ENCODE data around the gene SH3BP2.

Gene SH3BP2

DNA sequence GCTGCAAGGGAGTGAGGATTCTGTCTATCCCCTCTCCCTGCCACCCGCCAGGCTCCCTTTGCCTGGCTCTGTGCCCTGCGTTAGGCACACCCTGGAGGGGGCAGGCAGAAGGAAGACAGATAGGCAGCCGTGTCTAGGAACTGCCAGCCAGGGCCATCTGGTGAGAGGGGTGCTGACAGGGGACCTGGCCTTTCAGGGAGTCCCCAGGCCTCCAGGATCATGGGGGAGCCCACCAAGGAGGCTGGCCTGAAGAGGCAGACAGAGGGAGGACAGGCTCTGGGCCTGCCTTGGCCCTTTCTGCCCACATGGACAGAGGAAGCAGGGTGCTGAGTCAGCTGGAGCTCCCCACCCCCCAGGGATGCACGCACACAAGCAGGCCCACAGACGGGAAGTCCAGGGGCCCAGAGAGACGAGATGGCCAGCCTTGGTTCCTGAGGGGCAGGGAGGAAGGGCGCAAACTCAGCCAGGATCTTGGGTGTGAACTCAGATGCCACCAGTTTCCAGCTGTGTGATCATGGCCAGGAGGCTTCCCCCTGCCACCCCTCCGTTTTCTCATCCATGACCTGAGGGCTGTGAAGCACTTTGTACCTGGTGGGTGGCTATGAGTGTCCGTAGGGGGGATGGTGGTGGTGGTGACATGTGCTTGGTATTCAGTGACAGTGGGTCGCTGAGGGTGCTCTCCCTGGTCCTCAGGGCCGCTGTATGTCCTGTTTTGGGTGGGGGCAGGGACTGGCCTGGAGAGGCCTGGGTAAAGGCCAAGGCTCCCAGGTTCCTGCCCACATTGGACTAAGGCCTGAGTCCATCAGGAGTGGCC lies 1.8 kb downstream of the SH3BP2 start (continued):
- TF ChIP-seq, protein P1, sequence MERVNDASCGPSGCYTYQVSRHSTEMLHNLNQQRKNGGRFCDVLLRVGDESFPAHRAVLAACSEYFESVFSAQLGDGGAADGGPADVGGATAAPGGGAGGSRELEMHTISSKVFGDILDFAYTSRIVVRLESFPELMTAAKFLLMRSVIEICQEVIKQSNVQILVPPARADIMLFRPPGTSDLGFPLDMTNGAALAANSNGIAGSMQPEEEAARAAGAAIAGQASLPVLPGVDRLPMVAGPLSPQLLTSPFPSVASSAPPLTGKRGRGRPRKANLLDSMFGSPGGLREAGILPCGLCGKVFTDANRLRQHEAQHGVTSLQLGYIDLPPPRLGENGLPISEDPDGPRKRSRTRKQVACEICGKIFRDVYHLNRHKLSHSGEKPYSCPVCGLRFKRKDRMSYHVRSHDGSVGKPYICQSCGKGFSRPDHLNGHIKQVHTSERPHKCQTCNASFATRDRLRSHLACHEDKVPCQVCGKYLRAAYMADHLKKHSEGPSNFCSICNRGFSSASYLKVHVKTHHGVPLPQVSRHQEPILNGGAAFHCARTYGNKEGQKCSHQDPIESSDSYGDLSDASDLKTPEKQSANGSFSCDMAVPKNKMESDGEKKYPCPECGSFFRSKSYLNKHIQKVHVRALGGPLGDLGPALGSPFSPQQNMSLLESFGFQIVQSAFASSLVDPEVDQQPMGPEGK (CRISPR knock-in tag; IDR thresholded peaks at IDR 0.05; ENCODE audit: borderline replicate concordance), result no peak
- no peak for TF ChIP-seq CSDC2 (CRISPR knock-in tag; IDR thresholded peaks at IDR 0.05)

DNA sequence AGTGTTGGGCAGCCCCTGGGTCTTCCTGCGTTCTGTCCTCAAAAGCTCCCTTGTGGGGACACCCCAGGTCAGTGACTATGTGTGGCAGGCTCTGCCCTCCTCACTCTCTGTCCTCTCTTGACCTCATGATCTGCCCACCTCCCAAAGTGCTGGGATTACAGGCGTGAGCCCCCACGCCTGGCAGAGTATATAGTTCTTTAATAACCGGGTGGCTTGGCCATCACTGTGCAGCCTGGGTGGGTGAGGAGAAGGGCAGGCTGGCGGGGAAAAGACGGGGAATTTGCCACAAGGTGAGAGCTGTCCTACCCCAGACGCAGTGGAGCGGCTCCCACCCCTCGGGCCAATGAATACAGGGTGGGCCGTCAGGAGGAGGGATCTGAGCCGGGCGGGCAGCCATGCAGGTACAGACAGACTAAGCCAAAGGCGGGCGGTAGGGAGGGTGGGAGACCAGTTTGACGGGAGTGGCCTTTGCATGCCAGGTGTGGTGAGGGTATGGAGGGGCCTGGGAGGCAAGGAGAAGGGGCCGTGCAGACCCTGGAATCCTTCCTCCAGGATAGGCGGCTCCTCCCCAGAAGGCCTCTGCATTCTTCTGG lies 2.5 kb downstream of the SH3BP2 start:
- no peak for ATAC-seq

DNA sequence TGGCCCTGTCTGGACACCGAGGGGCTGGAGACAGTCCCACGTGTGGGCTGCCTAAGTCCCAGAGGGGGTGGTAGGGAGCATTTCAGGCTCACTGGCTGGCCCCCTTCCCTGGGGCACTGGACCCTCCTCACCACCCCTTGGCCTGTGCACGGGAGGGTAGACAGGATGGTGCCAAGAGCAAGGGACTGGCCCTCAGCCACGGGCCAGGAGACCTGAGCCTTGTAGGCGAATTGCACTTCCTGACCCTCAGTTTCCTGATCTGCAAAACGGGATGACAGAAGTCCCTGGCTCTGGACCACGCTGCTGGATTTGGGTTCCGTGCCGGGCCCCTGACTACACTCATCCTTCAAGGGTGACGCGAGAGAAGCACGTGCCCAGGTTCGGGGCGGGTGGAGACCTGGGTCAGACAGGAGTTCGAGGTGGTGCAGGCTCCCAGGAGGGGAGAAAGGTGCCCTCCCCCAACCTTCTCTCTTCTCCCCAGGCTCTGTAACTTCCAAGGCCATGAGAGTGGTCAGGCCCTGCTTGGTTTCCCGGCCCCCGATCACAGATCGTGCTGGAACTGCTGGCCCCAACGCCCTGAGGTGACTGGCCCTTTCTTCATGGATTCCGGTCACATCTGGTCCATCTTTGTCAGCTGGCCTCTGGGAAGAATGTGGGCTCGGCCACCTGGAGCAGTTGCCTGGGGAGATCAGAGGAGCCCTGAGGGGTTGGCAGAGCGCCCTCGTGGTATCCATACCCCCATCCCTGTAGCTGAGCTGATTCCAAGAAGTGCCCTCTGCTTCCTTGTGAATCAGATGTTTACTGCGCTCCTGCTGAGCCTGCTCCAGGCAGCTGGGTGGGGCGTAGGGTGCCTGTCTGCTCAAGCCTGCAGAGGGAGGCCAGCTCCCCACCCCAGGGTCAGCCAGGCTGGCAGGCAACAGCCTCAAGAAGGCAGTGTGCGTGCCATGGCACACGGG lies 3.3 kb downstream of the SH3BP2 start:
- ATAC-seq, result peak; percentile 2; the same call in 2 of the 3 replicates
- TF ChIP-seq, protein P2, sequence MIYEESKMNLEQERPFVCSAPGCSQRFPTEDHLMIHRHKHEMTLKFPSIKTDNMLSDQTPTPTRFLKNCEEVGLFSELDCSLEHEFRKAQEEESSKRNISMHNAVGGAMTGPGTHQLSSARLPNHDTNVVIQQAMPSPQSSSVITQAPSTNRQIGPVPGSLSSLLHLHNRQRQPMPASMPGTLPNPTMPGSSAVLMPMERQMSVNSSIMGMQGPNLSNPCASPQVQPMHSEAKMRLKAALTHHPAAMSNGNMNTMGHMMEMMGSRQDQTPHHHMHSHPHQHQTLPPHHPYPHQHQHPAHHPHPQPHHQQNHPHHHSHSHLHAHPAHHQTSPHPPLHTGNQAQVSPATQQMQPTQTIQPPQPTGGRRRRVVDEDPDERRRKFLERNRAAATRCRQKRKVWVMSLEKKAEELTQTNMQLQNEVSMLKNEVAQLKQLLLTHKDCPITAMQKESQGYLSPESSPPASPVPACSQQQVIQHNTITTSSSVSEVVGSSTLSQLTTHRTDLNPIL (CRISPR knock-in tag; IDR thresholded peaks at IDR 0.05; ENCODE audit: low read depth), result no peak
- TF ChIP-seq OSR1 (CRISPR knock-in tag; IDR thresholded peaks at IDR 0.05) (no peak), ZC3H10 (CRISPR knock-in tag; IDR thresholded peaks at IDR 0.05) (no peak), ISL1 (CRISPR knock-in tag; IDR thresholded peaks at IDR 0.05) (no peak), ESRRG (CRISPR knock-in tag; IDR thresholded peaks at IDR 0.05) (no peak), ZNF8 (CRISPR knock-in tag; IDR thresholded peaks at IDR 0.05) (no peak), RARB (CRISPR knock-in tag; IDR thresholded peaks at IDR 0.05) (no peak), ARNTL (CRISPR knock-in tag; IDR thresholded peaks at IDR 0.05; ENCODE audit: borderline replicate concordance, low read depth) (no peak), ZNF565 (CRISPR knock-in tag; conservative IDR thresholded peaks at IDR 0.05; ENCODE audit: low read depth) (no peak), SNAI2 (CRISPR knock-in tag; IDR thresholded peaks at IDR 0.05) (no peak)

More for the DNA sequence above, 2.5 kb downstream of the SH3BP2 start:
- TF ChIP-seq ARNTL (CRISPR knock-in tag; IDR thresholded peaks at IDR 0.05; ENCODE audit: borderline replicate concordance, low read depth) (no peak), ESRRG (CRISPR knock-in tag; IDR thresholded peaks at IDR 0.05) (no peak), RARB (CRISPR knock-in tag; IDR thresholded peaks at IDR 0.05) (no peak), BACH2 (CRISPR knock-in tag; IDR thresholded peaks at IDR 0.05; ENCODE audit: borderline replicate concordance) (no peak), CSDC2 (CRISPR knock-in tag; IDR thresholded peaks at IDR 0.05) (no peak), SNAI2 (CRISPR knock-in tag; IDR thresholded peaks at IDR 0.05) (no peak), ZFP3 (CRISPR knock-in tag; IDR thresholded peaks at IDR 0.05) (no peak), TOX (CRISPR knock-in tag; IDR thresholded peaks at IDR 0.05; ENCODE audit: borderline replicate concordance) (no peak), PPARA (CRISPR knock-in tag; IDR thresholded peaks at IDR 0.05; ENCODE audit: borderline replicate concordance) (no peak), GLIS3 (CRISPR knock-in tag; IDR thresholded peaks at IDR 0.05) (no peak), ZNF8 (CRISPR knock-in tag; IDR thresholded peaks at IDR 0.05) (no peak), ZFP30 (CRISPR knock-in tag; IDR thresholded peaks at IDR 0.05) (no peak), TCF4 (CRISPR knock-in tag; IDR thresholded peaks at IDR 0.05; ENCODE audit: borderline replicate concordance) (no peak), ZNF565 (CRISPR knock-in tag; conservative IDR thresholded peaks at IDR 0.05; ENCODE audit: low read depth) (no peak)
- TF ChIP-seq, protein P3, sequence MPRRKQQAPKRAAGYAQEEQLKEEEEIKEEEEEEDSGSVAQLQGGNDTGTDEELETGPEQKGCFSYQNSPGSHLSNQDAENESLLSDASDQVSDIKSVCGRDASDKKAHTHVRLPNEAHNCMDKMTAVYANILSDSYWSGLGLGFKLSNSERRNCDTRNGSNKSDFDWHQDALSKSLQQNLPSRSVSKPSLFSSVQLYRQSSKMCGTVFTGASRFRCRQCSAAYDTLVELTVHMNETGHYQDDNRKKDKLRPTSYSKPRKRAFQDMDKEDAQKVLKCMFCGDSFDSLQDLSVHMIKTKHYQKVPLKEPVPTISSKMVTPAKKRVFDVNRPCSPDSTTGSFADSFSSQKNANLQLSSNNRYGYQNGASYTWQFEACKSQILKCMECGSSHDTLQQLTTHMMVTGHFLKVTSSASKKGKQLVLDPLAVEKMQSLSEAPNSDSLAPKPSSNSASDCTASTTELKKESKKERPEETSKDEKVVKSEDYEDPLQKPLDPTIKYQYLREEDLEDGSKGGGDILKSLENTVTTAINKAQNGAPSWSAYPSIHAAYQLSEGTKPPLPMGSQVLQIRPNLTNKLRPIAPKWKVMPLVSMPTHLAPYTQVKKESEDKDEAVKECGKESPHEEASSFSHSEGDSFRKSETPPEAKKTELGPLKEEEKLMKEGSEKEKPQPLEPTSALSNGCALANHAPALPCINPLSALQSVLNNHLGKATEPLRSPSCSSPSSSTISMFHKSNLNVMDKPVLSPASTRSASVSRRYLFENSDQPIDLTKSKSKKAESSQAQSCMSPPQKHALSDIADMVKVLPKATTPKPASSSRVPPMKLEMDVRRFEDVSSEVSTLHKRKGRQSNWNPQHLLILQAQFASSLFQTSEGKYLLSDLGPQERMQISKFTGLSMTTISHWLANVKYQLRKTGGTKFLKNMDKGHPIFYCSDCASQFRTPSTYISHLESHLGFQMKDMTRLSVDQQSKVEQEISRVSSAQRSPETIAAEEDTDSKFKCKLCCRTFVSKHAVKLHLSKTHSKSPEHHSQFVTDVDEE (CRISPR knock-in tag; IDR thresholded peaks at IDR 0.05), result no peak
- TF ChIP-seq, protein P4, sequence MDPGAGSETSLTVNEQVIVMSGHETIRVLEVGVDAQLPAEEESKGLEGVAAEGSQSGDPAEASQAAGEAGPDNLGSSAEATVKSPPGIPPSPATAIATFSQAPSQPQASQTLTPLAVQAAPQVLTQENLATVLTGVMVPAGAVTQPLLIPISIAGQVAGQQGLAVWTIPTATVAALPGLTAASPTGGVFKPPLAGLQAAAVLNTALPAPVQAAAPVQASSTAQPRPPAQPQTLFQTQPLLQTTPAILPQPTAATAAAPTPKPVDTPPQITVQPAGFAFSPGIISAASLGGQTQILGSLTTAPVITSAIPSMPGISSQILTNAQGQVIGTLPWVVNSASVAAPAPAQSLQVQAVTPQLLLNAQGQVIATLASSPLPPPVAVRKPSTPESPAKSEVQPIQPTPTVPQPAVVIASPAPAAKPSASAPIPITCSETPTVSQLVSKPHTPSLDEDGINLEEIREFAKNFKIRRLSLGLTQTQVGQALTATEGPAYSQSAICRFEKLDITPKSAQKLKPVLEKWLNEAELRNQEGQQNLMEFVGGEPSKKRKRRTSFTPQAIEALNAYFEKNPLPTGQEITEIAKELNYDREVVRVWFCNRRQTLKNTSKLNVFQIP (CRISPR knock-in tag; IDR thresholded peaks at IDR 0.05; ENCODE audit: borderline replicate concordance, low read depth), result no peak
- TF ChIP-seq, protein P1 (CRISPR knock-in tag; IDR thresholded peaks at IDR 0.05; ENCODE audit: borderline replicate concordance), result no peak
- TF ChIP-seq, protein P5, sequence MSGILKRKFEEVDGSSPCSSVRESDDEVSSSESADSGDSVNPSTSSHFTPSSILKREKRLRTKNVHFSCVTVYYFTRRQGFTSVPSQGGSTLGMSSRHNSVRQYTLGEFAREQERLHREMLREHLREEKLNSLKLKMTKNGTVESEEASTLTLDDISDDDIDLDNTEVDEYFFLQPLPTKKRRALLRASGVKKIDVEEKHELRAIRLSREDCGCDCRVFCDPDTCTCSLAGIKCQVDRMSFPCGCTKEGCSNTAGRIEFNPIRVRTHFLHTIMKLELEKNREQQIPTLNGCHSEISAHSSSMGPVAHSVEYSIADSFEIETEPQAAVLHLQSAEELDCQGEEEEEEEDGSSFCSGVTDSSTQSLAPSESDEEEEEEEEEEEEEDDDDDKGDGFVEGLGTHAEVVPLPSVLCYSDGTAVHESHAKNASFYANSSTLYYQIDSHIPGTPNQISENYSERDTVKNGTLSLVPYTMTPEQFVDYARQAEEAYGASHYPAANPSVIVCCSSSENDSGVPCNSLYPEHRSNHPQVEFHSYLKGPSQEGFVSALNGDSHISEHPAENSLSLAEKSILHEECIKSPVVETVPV (CRISPR knock-in tag; IDR thresholded peaks at IDR 0.05), result no peak

Measured in SK-N-SH treated with all-trans-retinoic acid at 6 μM for 48 hours (cell line).